Activated CD4-positive, alpha-beta T cell treated with anti-CD3 and anti-CD28 coated beads, Interleukin-2, amount 10 ng/mL, durations not matched to agents 7 days and 5 days (primary cell): Measurements from ENCODE around the gene ACY1. TPM values are rescaled to one million over a fixed set of nuclear protein-coding genes. Genes with fewer than 3 reads are reported as not detected.

ENCODE experiments used
- CTCF ChIA-PET: fragments of 350-600 bp; sonication (Branson Sonifier 250); formaldehyde crosslinking; loops from one replicate; lab custom pipeline; 2021; ENCODE audit warnings: antibody characterized with exemption; lab: Charles Lee
- POLR2A ChIA-PET: fragments of 350-600 bp; sonication (Branson Sonifier 250); formaldehyde crosslinking; loops from one replicate; lab custom pipeline; 2021; ENCODE audit warnings: antibody characterized with exemption; lab: Charles Lee
- DNase-seq: peaks from one replicate; pipeline ENCODE4 v3.0.0-alpha.2; 2020
- H3K27ac Mint-ChIP-seq: one replicate; pipeline ENCODE4 v1.8.0; 2021; ENCODE audit warnings: mild to moderate bottlenecking, moderate library complexity, mixed read lengths
- H3K27me3 Mint-ChIP-seq: one replicate; pipeline ENCODE4 v1.8.0; 2021; ENCODE audit warnings: mixed read lengths
- H3K36me3 Mint-ChIP-seq: one replicate; pipeline ENCODE4 v1.8.0; 2021; ENCODE audit warnings: low read depth, mixed read lengths
- H3K4me1 Mint-ChIP-seq: one replicate; pipeline ENCODE4 v1.8.0; 2021; ENCODE audit warnings: mixed read lengths
- H3K4me3 Mint-ChIP-seq: one replicate; pipeline ENCODE4 v1.8.0; 2021; ENCODE audit warnings: mild to moderate bottlenecking, moderate library complexity, mixed read lengths
- H3K9me3 Mint-ChIP-seq: one replicate; pipeline ENCODE4 v1.8.0; 2021; ENCODE audit warnings: mixed read lengths
- total RNA-seq, 2 experiments: library from RNA; stranded (reverse); gene quantifications; one replicate each; pipeline ENCODE4 v1.2.3, GENCODE V29; 2021

The ACY1 gene
- total RNA-seq, 2 experiments from 2014 or later, result 16.5 to 19.4 TPM

DNA sequence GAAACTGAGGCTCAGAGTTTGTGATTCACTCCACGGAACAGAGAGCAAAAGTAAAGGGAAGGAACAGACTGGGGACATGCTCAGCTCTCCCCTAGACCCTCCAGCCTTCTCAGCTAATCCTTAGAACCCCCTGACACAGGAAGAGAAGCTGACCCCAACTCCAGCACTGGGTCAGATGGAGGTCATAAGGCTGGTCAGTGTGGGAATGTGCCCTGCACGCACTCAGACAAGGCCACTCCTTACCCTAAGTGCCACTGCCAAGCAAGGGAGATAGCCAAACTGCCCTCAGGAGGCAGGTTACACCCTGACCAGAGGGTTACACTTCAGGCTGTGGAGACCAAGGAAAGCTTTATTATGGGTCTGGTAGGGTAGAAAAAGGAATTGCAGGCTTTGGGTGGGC, 11.2 kb downstream of the ACY1 start:
- peaks cover 42% of the 10 kb centered on the region for H3K4me1 Mint-ChIP-seq
- peak overlapping the region; percentile 100 for H3K27ac Mint-ChIP-seq
- POLR2A ChIA-PET, result interaction anchor here (0.7 to 2.9 kb wide), 2 partner anchors 11 to 34 kb away, joined by 3 to 10 read pairs; partner anchors contain the start of gene ACY1
- peaks cover 39% of the 10 kb centered on the region for H3K36me3 Mint-ChIP-seq
- DNase-seq, result no peak
- peak overlapping the region; percentile 99 for H3K4me3 Mint-ChIP-seq
- CTCF ChIA-PET, result interaction anchor here (0.8 to 2.4 kb wide), 6 partner anchors 10 to 129 kb away, joined by 3 to 20 read pairs (median 6); partner anchors contain the start of genes ABHD14A and ABHD14B
- peaks cover 10% of the 10 kb centered on the region for H3K27me3 Mint-ChIP-seq
- no peaks in the 10 kb centered on the region for H3K9me3 Mint-ChIP-seq

DNA sequence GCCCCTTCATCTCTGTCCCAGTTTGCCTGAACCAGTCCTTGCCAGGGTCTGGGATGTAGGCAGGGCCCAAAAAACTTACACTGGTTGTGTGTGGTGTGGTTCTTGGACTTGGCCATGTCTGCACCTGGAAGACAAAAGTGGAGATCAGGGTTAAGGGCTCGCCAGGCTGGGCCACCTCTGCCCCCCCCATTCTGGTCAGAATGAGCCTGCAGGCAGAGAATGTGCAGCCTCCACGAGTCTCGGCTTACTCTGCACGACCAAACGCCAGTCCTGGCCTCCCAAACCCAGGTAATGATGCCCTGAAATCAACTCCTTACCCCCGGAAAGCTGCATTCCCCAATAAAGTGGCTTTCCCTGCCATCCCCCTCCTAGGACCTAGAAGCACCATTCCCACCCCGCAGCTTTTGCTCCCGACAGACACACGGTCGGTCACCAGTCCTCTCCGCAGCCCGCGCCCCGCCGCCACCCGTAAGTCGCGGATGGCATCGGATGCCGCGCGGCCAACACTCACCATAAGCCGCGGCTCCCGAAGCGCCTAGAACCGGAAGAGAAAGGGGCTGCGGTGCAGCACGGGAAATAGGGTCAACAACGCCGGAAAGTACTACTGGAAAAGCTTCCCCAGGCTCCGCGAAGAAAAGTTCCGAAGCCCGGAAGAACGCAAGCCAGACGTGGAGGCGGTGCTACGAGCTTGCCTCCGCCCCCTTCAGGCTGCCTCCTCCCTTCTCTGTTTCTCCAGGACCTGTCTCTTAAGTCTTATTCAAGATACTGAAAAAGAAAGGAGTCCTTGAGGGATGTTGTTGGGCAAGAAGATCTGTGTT, 12.2 kb downstream of the ACY1 start, which contains the start of gene RPL29:
TSS of gene RPL29 (minus strand) at position 550 of the 818 bp plus-strand sequence. CDS start at position 116, 434 bp downstream.
- Mint-ChIP-seq H3K4me3 (peak within 1 kb of the TSS; percentile 99), H3K27ac (peak within 1 kb of the TSS; percentile 100), H3K4me1 (peaks cover 45% of the 10 kb centered on the region), H3K36me3 (peaks cover 39% of the 10 kb centered on the region), H3K9me3 (no peaks in the 10 kb centered on the region), H3K27me3 (peaks cover 10% of the 10 kb centered on the region)
- DNase-seq, result peak; percentile 94
- CTCF ChIA-PET, result interaction anchor here (0.5 to 2.4 kb wide), 17 partner anchors 9 to 992 kb away, joined by 3 to 20 read pairs (median 4); partner anchors contain the start of genes ABHD14A, ABHD14B, DUSP7 and PARP3
- POLR2A ChIA-PET, result interaction anchor here (0.6 to 1.0 kb wide), 4 partner anchors 12 to 282 kb away, joined by 3 to 7 read pairs (median 6); partner anchors contain the start of genes ACY1 and PARP3

DNA sequence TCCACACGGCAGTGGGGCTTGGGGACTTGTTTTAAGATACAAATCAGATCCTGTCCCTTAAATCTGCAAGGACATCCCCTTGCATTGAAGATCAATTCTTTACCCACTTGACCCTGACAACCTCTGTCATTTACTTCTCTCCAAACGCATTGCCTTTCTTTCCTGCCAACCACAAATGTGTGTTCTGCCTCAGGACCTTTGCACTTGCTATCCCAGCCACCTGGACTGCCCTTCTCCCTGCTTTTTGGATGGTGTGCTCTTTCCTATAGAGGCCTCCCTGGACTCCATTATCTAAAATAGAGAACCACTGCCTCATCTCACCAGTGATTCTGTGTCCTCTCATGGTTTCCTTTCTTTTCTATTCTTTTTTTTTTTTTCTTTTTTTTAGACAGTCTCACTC, 13.8 kb downstream of the ACY1 start:
- H3K36me3 Mint-ChIP-seq, result peaks cover 34% of the 10 kb centered on the region
- H3K4me3 Mint-ChIP-seq, result peak overlapping the region; percentile 14
- ChIA-PET CTCF (no interaction called here), POLR2A (no interaction called here)
- peaks cover 45% of the 10 kb centered on the region for H3K4me1 Mint-ChIP-seq
- no peak overlapping the region for H3K27ac Mint-ChIP-seq
- H3K9me3 Mint-ChIP-seq, result no peaks in the 10 kb centered on the region
- peaks cover 10% of the 10 kb centered on the region for H3K27me3 Mint-ChIP-seq
- no peak for DNase-seq

DNA sequence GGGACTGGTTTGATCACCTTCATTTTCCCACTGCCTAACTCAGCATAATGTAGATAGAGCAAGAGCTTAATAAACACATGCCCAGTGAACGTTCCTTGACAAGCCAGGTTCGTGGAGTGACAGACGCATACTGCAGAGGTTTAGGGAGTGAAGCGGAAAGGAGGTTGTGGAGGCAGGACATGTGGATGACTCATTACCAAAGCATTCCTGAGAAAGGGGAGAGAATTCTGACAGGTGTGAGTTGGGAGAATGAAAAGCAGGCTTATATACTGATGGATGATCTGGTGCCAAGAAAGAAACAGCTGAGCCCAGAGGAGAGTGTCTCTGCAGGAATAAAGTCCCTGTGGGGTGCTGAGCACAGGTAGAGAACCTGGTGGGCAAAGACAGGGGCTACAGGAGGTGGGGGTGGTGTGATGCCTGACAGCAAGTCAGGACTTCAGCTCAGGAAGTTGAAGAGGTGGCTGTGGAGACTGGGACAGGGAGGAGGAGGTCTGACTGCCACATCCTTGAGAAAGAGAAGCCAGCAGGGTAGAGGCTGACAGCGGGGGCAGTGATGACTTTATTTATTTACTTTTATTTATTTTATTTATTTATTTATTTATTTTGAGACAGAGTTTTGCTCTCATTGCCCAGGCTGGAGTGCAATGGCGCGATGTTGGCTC, 14.7 kb downstream of the ACY1 start:
- no peak overlapping the region for H3K4me3 Mint-ChIP-seq
- DNase-seq, result no peak
- H3K36me3 Mint-ChIP-seq, result peaks cover 26% of the 10 kb centered on the region
- peaks cover 37% of the 10 kb centered on the region for H3K4me1 Mint-ChIP-seq
- ChIA-PET POLR2A (no interaction called here), CTCF (interaction anchor here (0.6 to 1.2 kb wide), 3 partner anchors 15 to 282 kb away, joined by 3 to 4 read pairs (median 4); partner anchors contain the start of genes ACY1, PARP3 and RRP9)
- H3K27me3 Mint-ChIP-seq, result peaks cover 10% of the 10 kb centered on the region
- H3K9me3 Mint-ChIP-seq, result no peaks in the 10 kb centered on the region
- no peak overlapping the region for H3K27ac Mint-ChIP-seq

DNA sequence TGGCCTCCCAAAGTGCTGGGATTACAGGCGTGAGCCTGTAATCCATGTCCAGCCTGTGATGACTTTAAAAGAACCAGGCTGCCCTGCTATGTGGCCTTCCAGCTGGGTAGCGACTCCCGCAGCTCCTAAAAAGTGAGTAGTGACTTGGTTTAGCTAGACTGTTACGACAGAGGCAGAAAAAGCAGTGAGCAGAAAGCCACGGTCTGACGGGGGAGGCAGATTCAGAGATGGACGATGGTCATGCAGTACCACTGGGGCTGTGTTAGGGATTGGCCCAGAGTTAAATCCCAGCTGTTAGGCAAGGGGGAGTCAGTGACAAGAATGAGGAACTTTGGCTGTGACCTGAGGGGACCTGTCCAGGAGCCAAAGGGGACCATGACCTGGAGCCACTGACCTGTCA, 15.4 kb downstream of the ACY1 start:
- H3K4me3 Mint-ChIP-seq, result no peak overlapping the region
- ChIA-PET CTCF (interaction anchor here (0.6 to 1.2 kb wide), 3 partner anchors 16 to 281 kb away, joined by 3 to 4 read pairs (median 4); partner anchors contain the start of genes ACY1, PARP3 and RRP9), POLR2A (no interaction called here)
- no peaks in the 10 kb centered on the region for H3K9me3 Mint-ChIP-seq
- peaks cover 21% of the 10 kb centered on the region for H3K36me3 Mint-ChIP-seq
- H3K4me1 Mint-ChIP-seq, result peaks cover 32% of the 10 kb centered on the region
- H3K27ac Mint-ChIP-seq, result no peak overlapping the region
- DNase-seq, result no peak
- H3K27me3 Mint-ChIP-seq, result peaks cover 10% of the 10 kb centered on the region

DNA sequence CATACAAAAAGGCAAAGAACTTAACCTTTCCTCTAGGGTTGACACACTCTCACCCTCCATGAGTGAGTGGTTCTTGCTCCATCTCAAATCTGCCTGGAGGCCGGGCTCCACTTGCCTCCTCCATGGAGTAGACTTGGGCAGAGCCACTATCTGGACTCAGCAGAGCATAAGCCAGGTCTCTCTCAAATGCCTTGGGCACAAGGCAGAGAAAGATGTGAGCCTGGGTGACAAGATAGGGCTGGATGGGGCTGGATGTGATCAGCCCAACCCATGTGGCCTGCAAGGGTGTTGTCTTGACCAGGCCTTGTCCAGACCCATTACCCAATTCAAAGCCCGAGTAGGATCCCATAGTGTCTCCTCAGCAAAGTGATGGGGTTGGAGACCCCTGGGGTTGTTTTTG, 16.5 kb downstream of the ACY1 start:
- no peak for DNase-seq
- ChIA-PET CTCF (interaction anchor here (0.8 to 3.3 kb wide), 3 partner anchors 92 to 147 kb away, joined by 3 to 17 read pairs (median 4); no protein-coding TSS in a partner anchor), POLR2A (no interaction called here)
- no peak overlapping the region for H3K4me3 Mint-ChIP-seq
- H3K9me3 Mint-ChIP-seq, result no peaks in the 10 kb centered on the region
- peaks cover 10% of the 10 kb centered on the region for H3K36me3 Mint-ChIP-seq
- H3K4me1 Mint-ChIP-seq, result peaks cover 21% of the 10 kb centered on the region
- no peak overlapping the region for H3K27ac Mint-ChIP-seq
- H3K27me3 Mint-ChIP-seq, result peaks cover 10% of the 10 kb centered on the region

DNA sequence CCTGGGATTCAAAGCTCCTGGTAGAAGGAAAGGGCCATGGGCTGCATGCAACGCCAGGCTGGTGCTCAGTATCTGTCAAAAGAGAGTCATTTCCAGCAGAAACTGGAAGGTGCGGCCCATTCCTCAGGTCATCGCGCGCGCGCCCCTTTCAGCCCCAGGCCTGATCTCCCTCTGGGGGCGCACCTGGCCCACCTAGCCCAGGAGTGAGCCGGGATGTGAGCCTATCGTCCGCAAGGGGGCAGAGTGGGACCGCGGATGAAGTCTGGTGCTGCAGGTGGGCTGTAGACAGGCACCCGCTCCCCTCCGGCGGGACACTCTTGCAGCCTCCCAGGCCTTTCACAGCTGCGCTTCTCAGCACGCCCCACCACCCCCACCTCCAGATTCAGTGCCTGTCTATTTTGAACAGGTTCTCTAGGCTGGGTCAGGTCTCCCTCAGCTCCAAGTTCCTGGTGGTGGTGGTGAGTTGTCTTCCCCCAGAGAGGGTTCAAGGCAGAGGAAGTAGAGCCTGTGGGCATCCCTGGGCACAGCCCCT, 18.2 kb downstream of the ACY1 start:
- peaks cover 10% of the 10 kb centered on the region for H3K27me3 Mint-ChIP-seq
- H3K27ac Mint-ChIP-seq, result peak overlapping the region; percentile 50
- peak; percentile 87 for DNase-seq
- ChIA-PET CTCF (interaction anchor here (0.8 to 3.3 kb wide), 25 partner anchors 10 to 500 kb away, joined by 3 to 17 read pairs (median 4); partner anchors contain the start of genes ACY1, DUSP7, PARP3 and RRP9), POLR2A (interaction anchor here (0.7 kb wide), 1 partner anchor 316 kb away, joined by 8 read pairs; no protein-coding TSS in a partner anchor)
- H3K4me1 Mint-ChIP-seq, result peaks cover 26% of the 10 kb centered on the region
- no peak overlapping the region for H3K4me3 Mint-ChIP-seq
- H3K9me3 Mint-ChIP-seq, result no peaks in the 10 kb centered on the region
- no peaks in the 10 kb centered on the region for H3K36me3 Mint-ChIP-seq

DNA sequence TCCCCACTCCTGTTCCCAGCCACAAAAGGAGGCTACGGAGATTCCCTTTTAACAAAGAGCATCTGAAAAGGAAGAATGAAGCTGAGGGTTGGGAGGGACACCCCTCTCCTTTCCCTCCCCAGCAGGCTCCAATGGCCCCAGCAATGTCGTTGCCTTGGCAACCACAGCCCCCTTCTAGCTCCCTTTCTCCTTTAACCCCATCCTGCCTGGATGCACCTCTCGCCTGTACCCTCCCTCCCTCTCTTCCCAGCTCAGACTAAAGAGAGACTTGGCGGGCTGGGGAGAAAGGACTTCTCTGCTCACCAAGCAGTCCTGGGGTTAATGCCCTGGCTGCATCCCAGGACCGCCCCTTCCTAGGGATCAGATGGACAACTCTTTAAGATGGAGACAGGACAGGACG, 19.4 kb downstream of the ACY1 start:
- Mint-ChIP-seq H3K4me1 (peaks cover 21% of the 10 kb centered on the region), H3K27me3 (peaks cover 2% of the 10 kb centered on the region), H3K27ac (no peak overlapping the region), H3K4me3 (no peak overlapping the region), H3K9me3 (no peaks in the 10 kb centered on the region), H3K36me3 (no peaks in the 10 kb centered on the region)
- no peak for DNase-seq
- ChIA-PET POLR2A (no interaction called here), CTCF (interaction anchor here (1.0 to 3.3 kb wide), 8 partner anchors 10 to 501 kb away, joined by 3 to 17 read pairs (median 5); partner anchors contain the start of genes ACY1, DUSP7, PARP3 and RRP9)

DNA sequence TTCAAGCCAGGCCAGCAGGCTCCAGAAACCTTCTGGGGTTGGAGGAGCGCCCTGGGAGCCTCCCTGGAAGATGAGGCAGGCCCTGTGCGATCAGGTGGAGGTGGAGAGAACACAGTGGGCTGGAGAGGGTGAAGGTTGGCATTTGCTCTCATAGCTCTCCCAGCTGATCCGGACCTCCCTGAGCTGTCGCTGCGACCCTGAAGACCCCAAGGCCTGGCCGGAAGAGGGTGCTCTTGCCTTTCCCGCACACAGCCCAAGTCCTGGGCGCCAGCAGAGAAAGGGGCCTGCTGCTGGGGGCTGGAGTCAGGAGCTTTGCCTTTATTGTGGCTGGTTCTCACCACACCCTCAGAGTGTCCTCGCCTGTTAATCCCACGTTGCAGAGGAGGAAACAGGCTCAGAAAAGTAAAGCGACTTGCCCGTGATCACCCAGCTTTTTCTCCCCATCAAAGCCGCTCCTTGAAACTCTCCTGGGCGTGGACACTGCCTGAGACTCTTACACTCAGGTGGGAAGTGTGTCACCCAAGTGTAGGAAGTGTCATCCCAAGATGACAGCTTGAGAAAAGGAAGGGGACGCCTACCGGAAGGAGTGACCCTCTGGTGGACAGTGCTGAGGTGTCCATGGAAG, 20.9 kb downstream of the ACY1 start:
- DNase-seq, result no peak
- CTCF ChIA-PET, result interaction anchor here (0.5 to 1.3 kb wide), 10 partner anchors 21 to 357 kb away, joined by 3 to 5 read pairs (median 3); no protein-coding TSS in a partner anchor
- Mint-ChIP-seq H3K4me1 (peaks cover 21% of the 10 kb centered on the region), H3K27ac (no peak overlapping the region), H3K9me3 (no peaks in the 10 kb centered on the region), H3K4me3 (no peak overlapping the region), H3K27me3 (no peaks in the 10 kb centered on the region), H3K36me3 (no peaks in the 10 kb centered on the region)
- POLR2A ChIA-PET, result no interaction called here

DNA sequence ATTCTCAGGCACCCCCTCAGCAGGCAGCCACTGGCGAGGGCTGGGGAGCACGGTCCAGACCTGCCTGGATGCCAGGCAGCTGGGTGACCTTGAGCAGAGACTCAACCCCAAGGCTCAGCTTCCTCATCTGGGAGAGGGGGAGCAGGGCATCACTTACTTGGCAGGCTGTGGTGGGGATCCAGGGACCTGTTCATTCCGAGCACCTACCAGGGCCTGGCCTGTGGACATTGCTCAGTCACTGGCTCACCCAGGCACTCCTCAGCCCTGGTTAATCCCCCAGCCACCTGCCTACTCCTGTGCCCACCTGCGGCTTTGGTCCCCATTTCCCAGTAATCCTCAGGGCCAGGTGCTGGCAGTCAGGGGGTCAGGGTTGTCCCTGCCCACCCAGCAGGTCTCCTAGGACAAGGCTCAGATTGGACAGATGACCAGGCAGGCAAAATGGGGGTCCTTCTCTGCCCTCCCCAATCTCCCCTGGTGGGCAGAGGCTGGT, 21.6 kb downstream of the ACY1 start:
- POLR2A ChIA-PET, result no interaction called here
- no peak overlapping the region for H3K4me3 Mint-ChIP-seq
- H3K36me3 Mint-ChIP-seq, result no peaks in the 10 kb centered on the region
- DNase-seq, result no peak
- no peaks in the 10 kb centered on the region for H3K27me3 Mint-ChIP-seq
- no peak overlapping the region for H3K27ac Mint-ChIP-seq
- CTCF ChIA-PET, result interaction anchor here (0.6 to 1.3 kb wide), 4 partner anchors 20 to 89 kb away, joined by 3 read pairs; no protein-coding TSS in a partner anchor
- H3K4me1 Mint-ChIP-seq, result peaks cover 21% of the 10 kb centered on the region
- H3K9me3 Mint-ChIP-seq, result no peaks in the 10 kb centered on the region

DNA sequence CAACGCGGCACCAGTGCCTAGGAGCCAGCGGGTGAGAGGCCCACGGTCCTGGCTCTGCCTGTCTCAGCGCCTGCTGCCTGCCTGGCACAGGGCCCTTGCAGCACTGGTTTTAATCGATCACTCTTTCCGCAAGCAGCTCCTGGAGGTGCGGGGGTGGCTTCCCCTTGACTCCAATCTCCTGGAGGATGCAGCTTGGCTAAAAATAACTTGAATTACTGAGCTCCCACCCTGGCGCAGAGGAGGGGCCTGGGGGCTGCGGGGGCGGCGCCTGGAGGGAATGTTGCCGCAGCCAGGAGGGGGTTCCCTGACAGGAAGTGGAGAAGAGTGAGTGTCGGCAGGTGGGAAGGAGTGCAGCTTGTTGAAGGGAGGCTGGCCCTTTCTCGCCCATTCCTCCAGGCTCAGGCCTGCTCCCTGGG, 22.2 kb downstream of the ACY1 start:
- H3K36me3 Mint-ChIP-seq, result no peaks in the 10 kb centered on the region
- H3K27ac Mint-ChIP-seq, result no peak overlapping the region
- CTCF ChIA-PET, result no interaction called here
- DNase-seq, result no peak
- no peak overlapping the region for H3K4me3 Mint-ChIP-seq
- H3K27me3 Mint-ChIP-seq, result peaks cover 3% of the 10 kb centered on the region
- H3K9me3 Mint-ChIP-seq, result no peaks in the 10 kb centered on the region
- POLR2A ChIA-PET, result no interaction called here
- peaks cover 18% of the 10 kb centered on the region for H3K4me1 Mint-ChIP-seq
